GM12891 (cell line): ENCODE data around the gene COL5A2.

ENCODE experiments used
- DNase-seq: peaks from one replicate; pipeline ENCODE4 v3.0.0; 2011; ENCODE audit warnings: low spot score; ENCODE audit not compliant: insufficient read length
- FAIRE-seq: peaks from 2 replicates; lab custom pipeline; 2011; peaks lifted over from hg19 to GRCh38; lab: Jason Lieb, UNC
- PAX5 ChIP-seq: IDR thresholded peaks from 2 replicates; pipeline ENCODE4 v1.6.1; 2011; ENCODE audit warnings: low read length, moderate library complexity, mild to moderate bottlenecking; ENCODE audit not compliant: insufficient read depth, severe bottlenecking
- POLR2A ChIP-seq: IDR thresholded peaks from 2 replicates; pipeline ENCODE4 v1.6.1; 2011; ENCODE audit warnings: low read depth, low read length, control low read depth
- POLR2AphosphoS5 ChIP-seq: IDR thresholded peaks from 2 replicates; pipeline ENCODE4 v1.6.1; 2011; ENCODE audit warnings: low read depth, low read length, control low read depth
- POU2F2 ChIP-seq: IDR thresholded peaks from 2 replicates; pipeline ENCODE4 v1.6.1; 2011; ENCODE audit warnings: low read depth, mild to moderate bottlenecking, control low read depth, low read length, moderate library complexity
- SPI1 ChIP-seq: IDR thresholded peaks from 2 replicates; pipeline ENCODE4 v1.6.1; 2011; ENCODE audit warnings: low read depth, low read length, control low read depth
- TAF1 ChIP-seq: IDR thresholded peaks from 2 replicates; pipeline ENCODE4 v1.6.1; 2011; ENCODE audit warnings: low read depth, low read length, control low read depth

The COL5A2 gene

DNA sequence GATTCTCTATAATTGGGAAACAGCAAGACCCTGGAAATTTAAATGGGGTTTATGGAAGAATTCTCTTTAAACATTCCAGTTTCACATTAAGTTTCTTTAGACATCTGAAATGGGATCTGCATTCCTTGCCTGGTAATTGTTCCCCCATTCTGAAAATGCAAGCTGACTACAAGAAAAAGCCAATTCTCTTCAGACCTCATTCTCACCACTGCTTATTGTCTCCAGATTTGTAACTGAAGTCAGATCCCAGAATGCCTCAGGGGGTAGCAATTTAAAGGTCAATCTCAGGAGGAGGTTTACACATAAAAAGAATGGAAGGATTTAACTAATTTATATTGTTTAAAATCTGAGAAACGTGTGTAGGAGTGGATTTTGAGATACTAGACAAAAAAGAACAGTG, 164.2 kb downstream of the COL5A2 start:
- DNase-seq (no peak), FAIRE-seq (no peak)
- no peak for TF ChIP-seq SPI1
- TF ChIP-seq POLR2A: no peak
- TF ChIP-seq POU2F2: no peak
- TF ChIP-seq POLR2AphosphoS5: no peak
- TF ChIP-seq PAX5: no peak
- no peak for TF ChIP-seq TAF1

DNA sequence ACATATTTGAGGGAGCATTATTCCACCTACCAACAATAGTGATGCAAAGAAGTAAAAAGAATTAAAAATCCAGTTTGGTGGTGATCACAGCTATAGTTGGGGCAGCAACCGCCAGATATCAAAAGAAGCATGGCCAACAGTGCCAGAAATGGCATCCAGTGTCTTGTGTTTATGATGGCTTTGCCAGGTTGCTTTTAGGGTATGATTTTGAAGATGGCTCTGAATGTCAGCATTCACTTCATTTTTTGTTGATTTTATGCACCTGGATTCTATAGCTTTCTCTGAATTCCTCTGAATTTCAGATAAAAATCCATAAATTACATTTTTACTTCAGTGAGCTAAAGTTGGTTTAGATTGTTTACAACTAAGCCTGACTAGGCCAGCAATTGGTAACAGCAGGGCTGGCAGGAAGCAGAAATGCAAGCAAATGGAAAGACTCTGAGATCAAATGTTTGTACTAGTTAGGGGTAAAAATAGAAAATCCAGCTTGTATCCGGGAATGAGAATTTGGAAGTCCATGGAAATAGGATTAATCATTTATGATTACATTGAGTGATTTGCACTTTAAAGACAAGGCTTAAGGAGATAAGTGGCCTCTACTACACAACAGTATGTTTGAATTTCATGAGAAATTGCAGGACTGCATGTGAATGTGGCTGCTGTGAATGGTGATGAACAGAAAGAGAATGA, 165.0 kb downstream of the COL5A2 start:
- FAIRE-seq (no peak), DNase-seq (no peak)
- TF ChIP-seq POLR2AphosphoS5 (no peak), PAX5 (no peak), TAF1 (no peak), POLR2A (no peak), SPI1 (no peak), POU2F2 (no peak)

- TF ChIP-seq PAX5 (no peak), POLR2A (no peak), POU2F2 (no peak), SPI1 (no peak), TAF1 (no peak), POLR2AphosphoS5 (no peak)
- DNase-seq: no peak
- FAIRE-seq: no peak
These were observed 165.7 kb downstream of the COL5A2 start for GRCh38 chr2:189013671-189014448.

GRCh38 chr2:189013031-189013430, 166.5 kb downstream of the COL5A2 start:
- DNase-seq (no peak), FAIRE-seq (no peak)
- TF ChIP-seq PAX5 (no peak), POLR2A (no peak), SPI1 (no peak), POLR2AphosphoS5 (no peak), TAF1 (no peak), POU2F2 (no peak)

- no peak for FAIRE-seq
- DNase-seq: no peak
- TF ChIP-seq TAF1: no peak
- no peak for TF ChIP-seq POU2F2
These were observed 167.2 kb downstream of the COL5A2 start for GRCh38 chr2:189012351-189012750.

- DNase-seq (no peak), FAIRE-seq (no peak)
- no peak for TF ChIP-seq SPI1
- TF ChIP-seq POLR2AphosphoS5: no peak
- no peak for TF ChIP-seq TAF1
- TF ChIP-seq POU2F2: no peak
- TF ChIP-seq POLR2A: no peak
- no peak for TF ChIP-seq PAX5
These were observed 169.0 kb downstream of the COL5A2 start for GRCh38 chr2:189010536-189010935.

DNA sequence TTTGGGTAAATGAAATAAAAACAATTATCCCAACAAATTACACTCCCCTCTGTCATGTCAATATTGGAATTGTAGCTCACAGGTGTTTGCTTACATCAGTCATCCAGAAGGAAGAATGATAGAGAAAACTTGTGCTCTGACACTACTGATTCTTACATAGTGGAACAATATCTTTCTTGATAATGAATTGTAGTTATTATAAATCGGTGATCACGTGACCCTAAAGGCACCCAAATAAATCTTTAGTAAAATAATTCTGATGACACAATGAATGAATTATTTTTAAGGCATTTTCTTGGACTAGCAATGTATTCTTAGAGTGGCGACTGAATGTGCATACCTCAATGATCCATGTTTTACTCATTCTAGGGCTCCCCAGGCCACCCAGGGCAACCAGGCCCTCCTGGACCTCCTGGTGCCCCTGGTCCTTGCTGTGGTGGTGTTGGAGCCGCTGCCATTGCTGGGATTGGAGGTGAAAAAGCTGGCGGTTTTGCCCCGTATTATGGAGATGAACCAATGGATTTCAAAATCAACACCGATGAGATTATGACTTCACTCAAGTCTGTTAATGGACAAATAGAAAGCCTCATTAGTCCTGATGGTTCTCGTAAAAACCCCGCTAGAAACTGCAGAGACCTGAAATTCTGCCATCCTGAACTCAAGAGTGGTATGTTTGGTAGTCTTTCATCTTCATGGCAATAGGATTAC, 170.9 kb downstream of the COL5A2 start:
- DNase-seq: no peak
- TF ChIP-seq POLR2A (no peak), TAF1 (no peak), POLR2AphosphoS5 (no peak), PAX5 (no peak), SPI1 (no peak), POU2F2 (no peak)
- no peak for FAIRE-seq

DNA sequence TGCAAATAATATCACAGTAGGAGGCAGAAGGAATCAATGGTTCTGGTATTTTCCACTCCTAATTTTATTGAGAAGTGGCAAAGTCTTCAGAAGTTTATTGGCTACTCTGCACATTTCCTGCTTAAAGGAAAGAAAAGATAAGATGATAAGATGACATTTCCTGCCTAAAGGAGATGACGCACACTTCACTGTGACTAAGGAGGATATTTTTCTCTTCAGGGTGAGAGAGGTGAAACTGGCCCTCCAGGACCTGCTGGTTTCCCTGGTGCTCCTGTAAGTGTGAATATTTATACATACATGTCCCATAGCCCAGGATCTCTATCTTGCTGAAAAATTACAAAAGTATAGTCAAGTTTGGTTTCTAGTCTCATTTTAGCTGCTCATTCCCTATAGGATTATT, 177.5 kb downstream of the COL5A2 start:
- FAIRE-seq (no peak), DNase-seq (no peak)
- TF ChIP-seq PAX5 (no peak), TAF1 (no peak), POU2F2 (no peak), POLR2AphosphoS5 (no peak), POLR2A (no peak), SPI1 (no peak)

DNA sequence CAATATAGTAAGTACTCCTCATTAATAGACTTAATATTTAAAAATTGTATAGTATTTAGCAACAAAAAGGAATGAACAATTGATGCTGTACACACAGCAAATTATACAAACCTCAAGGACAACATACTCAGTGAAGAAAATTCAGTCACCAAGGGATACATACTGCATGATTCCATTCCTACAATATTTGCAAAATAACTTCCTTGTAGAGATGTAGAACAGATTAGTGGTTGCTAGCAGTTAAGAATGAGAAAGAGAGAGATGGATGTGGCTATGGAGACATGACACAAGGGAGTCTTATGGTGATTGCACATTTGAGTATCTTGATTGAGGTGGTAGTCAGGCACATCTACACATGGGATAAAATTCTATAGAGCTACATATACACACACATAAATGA, 179.3 kb downstream of the COL5A2 start:
- DNase-seq (no peak), FAIRE-seq (no peak)
- TF ChIP-seq POLR2A (no peak), PAX5 (no peak), POU2F2 (no peak), SPI1 (no peak), POLR2AphosphoS5 (no peak), TAF1 (no peak)

DNA sequence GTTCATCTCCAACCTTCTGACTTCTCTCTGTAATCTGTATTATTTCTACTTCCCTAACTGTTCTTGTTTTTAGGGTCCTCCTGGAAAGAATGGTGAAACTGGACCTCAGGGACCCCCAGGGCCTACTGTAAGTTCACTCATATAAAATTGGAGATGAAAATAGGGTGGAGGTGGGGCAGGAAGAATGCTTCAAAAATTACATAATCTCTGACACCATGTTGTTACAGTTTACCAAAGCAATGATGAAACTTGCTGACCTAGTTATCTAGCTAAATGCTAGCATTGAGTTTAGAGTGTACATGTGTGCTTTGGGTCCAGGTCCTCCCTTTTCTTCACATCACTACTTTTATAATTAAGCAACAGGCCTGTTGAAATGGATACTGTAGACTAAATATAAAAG, 182.3 kb downstream of the COL5A2 start:
- TF ChIP-seq PAX5 (no peak), POLR2A (no peak), POLR2AphosphoS5 (no peak)
- DNase-seq: no peak
- FAIRE-seq: no peak
